Loucy (cell line): ENCODE data around the gene FBXO31.

Experiments
- H2AFZ ChIP-seq: fragments of 200-600 bp; sonication (generic); 2 replicates; pipeline ENCODE4 v1.6.0; 2016; ENCODE audit warnings: antibody characterized with exemption, mild to moderate bottlenecking, low read length, moderate library complexity
- H3F3A ChIP-seq: fragments of 200-600 bp; 2 replicates; pipeline ENCODE4 v1.6.0; 2016; ENCODE audit warnings: antibody characterized with exemption, low read depth, mild to moderate bottlenecking
- H3K27me3 ChIP-seq: fragments of 200-600 bp; sonication (generic); 2 replicates; pipeline ENCODE4 v1.6.1; 2014; ENCODE audit warnings: low read length, mild to moderate bottlenecking; ENCODE audit not compliant: insufficient read depth, poor library complexity, severe bottlenecking
- H3K36me3 ChIP-seq: fragments of 200-600 bp; sonication (generic); 2 replicates; pipeline ENCODE4 v1.6.1; 2016; ENCODE audit warnings: low read length; ENCODE audit not compliant: insufficient read depth
- H3K4me1 ChIP-seq: fragments of 200-600 bp; sonication (generic); 2 replicates; pipeline ENCODE4 v1.5.1; 2014; ENCODE audit warnings: low read length, mild to moderate bottlenecking; ENCODE audit not compliant: insufficient read depth, poor library complexity, severe bottlenecking
- H3K4me2 ChIP-seq: fragments of 200-600 bp; sonication (generic); 2 replicates; pipeline ENCODE4 v1.6.0; 2014; ENCODE audit warnings: antibody characterized with exemption, low read length, low read depth, mild to moderate bottlenecking; ENCODE audit not compliant: poor library complexity, severe bottlenecking
- H3K4me3 ChIP-seq: fragments of 200-600 bp; sonication (generic); 2 replicates; pipeline ENCODE4 v1.5.1; 2014; ENCODE audit warnings: low read length, mild to moderate bottlenecking, mixed read lengths; ENCODE audit not compliant: poor library complexity, severe bottlenecking
- H3K79me2 ChIP-seq: fragments of 200-600 bp; sonication (generic); 2 replicates; pipeline ENCODE4 v1.6.1; 2014; ENCODE audit warnings: low read length; ENCODE audit not compliant: insufficient read depth
- H3K9ac ChIP-seq: fragments of 200-600 bp; sonication (generic); 2 replicates; pipeline ENCODE4 v1.6.0; 2014; ENCODE audit warnings: mild to moderate bottlenecking, low read depth, low read length, moderate library complexity; ENCODE audit not compliant: poor library complexity, severe bottlenecking
- H3K9me2 ChIP-seq: fragments of 200-600 bp; sonication (generic); replicated peaks from 2 replicates; pipeline ENCODE4 v1.6.1; 2016; ENCODE audit warnings: low read depth, low read length, mixed read lengths
- H3K9me3 ChIP-seq: fragments of 200-600 bp; sonication (generic); 2 replicates; pipeline ENCODE4 v1.6.1; 2014; ENCODE audit warnings: mild to moderate bottlenecking, antibody characterized with exemption, low read length, low read depth; ENCODE audit not compliant: insufficient read depth
- H4K20me1 ChIP-seq: fragments of 200-600 bp; sonication (generic); 2 replicates; pipeline ENCODE4 v1.6.0; 2014; ENCODE audit warnings: antibody characterized with exemption, low read length, mild to moderate bottlenecking; ENCODE audit not compliant: insufficient read depth, poor library complexity, severe bottlenecking
- EZH2phosphoT487 ChIP-seq: fragments of 200-600 bp; IDR thresholded peaks from 2 replicates; pipeline ENCODE4 v1.6.1; 2018; ENCODE audit warnings: antibody characterized with exemption, mild to moderate bottlenecking, moderate library complexity, borderline replicate concordance
- TF ChIP-seq, protein P1 (sequence below): fragments of 200-600 bp; sonication (generic); conservative IDR thresholded peaks from 2 replicates; pipeline ENCODE4 v1.5.1; 2014; ENCODE audit warnings: mild to moderate bottlenecking, antibody characterized with exemption, low read length

The FBXO31 gene

DNA sequence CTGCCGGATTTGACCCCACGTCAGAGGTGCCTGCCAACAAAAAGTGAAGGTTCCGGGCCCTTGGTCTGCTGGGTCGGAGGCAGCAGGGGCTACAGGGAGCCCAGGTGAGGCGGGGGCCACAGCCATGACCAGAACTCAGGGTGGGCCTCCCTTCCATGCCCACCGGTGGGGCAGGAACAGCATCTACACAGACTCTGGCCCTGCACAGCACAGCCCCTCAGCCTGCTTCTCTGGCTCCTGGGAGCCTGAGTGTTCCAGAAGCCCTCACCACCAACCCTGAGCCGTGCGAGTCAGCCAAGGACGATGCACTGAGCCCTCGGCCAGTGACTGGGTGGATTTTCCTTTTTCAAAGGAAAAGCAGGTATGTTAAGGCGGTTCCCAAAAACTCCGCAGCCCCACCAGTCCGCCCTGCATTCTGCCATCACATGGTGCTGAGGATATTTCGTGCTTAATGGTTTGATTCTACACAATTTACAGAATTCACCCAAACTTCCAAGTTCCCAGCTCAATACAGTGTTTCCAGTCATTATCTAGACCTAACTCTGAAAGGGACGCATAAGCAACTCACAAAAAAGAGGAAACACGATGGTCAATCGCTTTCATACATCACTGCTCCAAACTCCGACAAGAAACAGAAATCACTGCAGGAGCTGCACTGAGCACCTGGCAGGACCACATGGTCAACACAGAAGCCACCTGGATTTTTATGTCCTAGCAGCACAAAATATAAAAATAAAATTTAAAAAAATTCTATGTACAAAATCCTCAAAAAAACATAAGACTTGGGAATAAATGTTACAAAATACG, 46.9 kb downstream of the FBXO31 start:
- H3K27me3 ChIP-seq: no peaks in the 10 kb centered on the region
- no peak overlapping the region for H2AFZ ChIP-seq
- H3K79me2 ChIP-seq: no peaks in the 10 kb centered on the region
- TF ChIP-seq, protein P1, sequence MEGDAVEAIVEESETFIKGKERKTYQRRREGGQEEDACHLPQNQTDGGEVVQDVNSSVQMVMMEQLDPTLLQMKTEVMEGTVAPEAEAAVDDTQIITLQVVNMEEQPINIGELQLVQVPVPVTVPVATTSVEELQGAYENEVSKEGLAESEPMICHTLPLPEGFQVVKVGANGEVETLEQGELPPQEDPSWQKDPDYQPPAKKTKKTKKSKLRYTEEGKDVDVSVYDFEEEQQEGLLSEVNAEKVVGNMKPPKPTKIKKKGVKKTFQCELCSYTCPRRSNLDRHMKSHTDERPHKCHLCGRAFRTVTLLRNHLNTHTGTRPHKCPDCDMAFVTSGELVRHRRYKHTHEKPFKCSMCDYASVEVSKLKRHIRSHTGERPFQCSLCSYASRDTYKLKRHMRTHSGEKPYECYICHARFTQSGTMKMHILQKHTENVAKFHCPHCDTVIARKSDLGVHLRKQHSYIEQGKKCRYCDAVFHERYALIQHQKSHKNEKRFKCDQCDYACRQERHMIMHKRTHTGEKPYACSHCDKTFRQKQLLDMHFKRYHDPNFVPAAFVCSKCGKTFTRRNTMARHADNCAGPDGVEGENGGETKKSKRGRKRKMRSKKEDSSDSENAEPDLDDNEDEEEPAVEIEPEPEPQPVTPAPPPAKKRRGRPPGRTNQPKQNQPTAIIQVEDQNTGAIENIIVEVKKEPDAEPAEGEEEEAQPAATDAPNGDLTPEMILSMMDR: no peak
- TF ChIP-seq EZH2phosphoT487: no peak
- no peaks in the 10 kb centered on the region for H3K9me2 ChIP-seq
- no peaks in the 10 kb centered on the region for H3K9me3 ChIP-seq
- H3F3A ChIP-seq: no peaks in the 10 kb centered on the region
- H3K4me1 ChIP-seq: peaks cover 19% of the 10 kb centered on the region
- H3K4me2 ChIP-seq: no peak overlapping the region
- peaks cover 41% of the 10 kb centered on the region; the same call in 1 of the 2 replicates for H3K36me3 ChIP-seq
- no peak overlapping the region for H3K4me3 ChIP-seq
- H3K9ac ChIP-seq: no peak overlapping the region
- no peaks in the 10 kb centered on the region for H4K20me1 ChIP-seq

DNA sequence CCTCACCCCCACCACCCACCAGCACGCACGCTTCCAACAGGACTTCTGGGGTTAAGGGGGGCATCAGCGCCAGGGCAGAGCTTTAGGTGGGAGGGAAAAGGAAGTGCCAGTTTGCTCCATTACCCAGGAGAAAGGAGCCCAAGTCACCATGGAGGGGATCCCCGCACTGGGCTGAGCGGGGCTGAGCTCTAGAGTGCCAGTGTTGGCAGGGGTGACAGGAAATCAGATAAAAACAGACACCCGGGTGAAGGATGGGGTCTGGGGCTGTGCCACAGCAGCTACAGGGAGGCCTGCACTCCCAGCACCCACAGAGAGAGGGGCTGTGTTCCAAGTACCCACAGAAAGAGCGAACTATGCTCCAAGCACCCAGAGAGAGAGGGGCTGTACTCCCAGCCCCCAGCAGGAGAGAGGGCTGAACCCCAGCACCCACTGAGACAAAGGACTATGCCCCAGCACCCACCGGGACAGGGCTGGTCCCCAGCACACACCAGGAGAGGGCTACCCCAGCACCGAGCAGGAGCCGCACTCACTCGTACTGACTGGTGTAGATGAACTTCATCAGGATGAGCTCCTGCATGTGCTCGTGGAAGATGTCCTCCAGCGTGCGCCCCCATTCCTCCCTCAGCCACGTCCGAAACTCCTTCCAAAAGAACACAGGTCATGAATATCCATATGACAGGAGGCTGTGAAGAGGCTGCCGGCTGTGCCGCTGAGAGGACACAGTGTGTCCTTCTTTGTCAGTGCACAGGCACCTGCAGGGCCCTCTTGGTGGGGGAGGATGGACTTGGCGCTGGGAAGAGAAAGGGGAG, 47.7 kb downstream of the FBXO31 start:
- TF ChIP-seq, protein P1: no peak
- TF ChIP-seq EZH2phosphoT487: no peak

DNA sequence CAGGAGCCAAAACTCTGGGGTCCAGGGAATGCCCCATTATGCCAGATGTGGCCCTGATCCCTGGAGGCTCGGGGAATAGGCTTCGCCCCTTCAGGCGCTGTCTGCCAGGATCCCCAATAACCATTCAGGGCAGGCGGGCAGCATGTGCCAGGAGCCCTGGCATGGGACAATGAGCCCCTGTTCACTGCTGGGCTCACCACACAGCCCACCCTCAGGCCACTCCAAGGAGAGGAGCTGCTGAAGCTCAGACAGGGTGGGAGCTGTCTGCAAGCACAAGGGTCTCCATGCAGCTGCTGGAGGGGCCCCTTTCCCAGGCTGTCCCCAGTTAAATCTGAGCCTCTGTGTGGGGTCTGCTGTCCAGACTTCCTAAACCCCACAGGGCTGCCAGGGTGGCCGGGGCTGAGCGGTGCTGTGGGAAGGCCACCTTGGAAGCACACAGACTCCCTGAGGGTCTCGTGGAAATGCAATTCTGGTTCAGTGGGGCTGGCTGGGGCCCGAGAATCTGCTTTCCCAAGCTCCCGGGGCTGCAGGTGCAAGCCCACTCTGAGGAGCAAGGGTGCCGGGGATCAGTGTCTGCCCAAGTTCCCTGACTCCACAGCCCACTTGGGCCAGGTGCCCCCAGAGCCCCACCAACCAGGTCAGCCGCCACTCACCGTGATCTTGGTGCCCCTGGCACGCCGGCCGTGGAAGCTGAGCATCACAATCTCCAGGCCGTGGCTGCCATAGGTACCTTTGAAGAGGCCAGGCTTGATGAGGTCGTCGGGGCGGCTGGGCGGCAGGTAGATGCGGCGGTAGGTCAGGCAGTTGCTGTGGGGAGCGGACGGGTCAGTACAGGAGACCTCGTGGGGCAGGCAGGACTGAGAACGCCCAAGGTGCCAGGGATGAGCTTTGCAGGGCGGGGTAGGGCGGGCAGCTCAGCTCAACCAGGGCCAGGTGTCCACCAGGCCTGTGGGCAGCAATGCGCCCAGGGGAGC, 48.6 kb downstream of the FBXO31 start:
- H3K79me2 ChIP-seq: no peaks in the 10 kb centered on the region
- H3K4me1 ChIP-seq: peaks cover 26% of the 10 kb centered on the region
- no peaks in the 10 kb centered on the region for H3K9me3 ChIP-seq
- H3F3A ChIP-seq: no peaks in the 10 kb centered on the region
- H3K4me3 ChIP-seq: no peak overlapping the region
- no peak overlapping the region for H2AFZ ChIP-seq
- H3K27me3 ChIP-seq: no peaks in the 10 kb centered on the region
- H3K4me2 ChIP-seq: no peak overlapping the region
- H3K9me2 ChIP-seq: no peaks in the 10 kb centered on the region
- no peak for TF ChIP-seq EZH2phosphoT487
- TF ChIP-seq, protein P1: no peak
- H4K20me1 ChIP-seq: peaks cover 3% of the 10 kb centered on the region
- no peak overlapping the region for H3K9ac ChIP-seq
- H3K36me3 ChIP-seq: peaks cover 45% of the 10 kb centered on the region; the same call in 1 of the 2 replicates

More for the DNA sequence above, 47.7 kb downstream of the FBXO31 start:
- no peaks in the 10 kb centered on the region for H3K9me2 ChIP-seq
- H3K27me3 ChIP-seq: no peaks in the 10 kb centered on the region
- peaks cover 26% of the 10 kb centered on the region for H3K4me1 ChIP-seq
- H3K4me2 ChIP-seq: peak overlapping the region; percentile 24
- H4K20me1 ChIP-seq: peaks cover 3% of the 10 kb centered on the region
- no peaks in the 10 kb centered on the region for H3F3A ChIP-seq
- H2AFZ ChIP-seq: no peak overlapping the region
- H3K4me3 ChIP-seq: no peak overlapping the region
- no peak overlapping the region for H3K9ac ChIP-seq
- no peaks in the 10 kb centered on the region for H3K79me2 ChIP-seq
- no peaks in the 10 kb centered on the region for H3K9me3 ChIP-seq
- peaks cover 41% of the 10 kb centered on the region; the same call in 1 of the 2 replicates for H3K36me3 ChIP-seq
